Activated T-cell treated with anti-CD3 and anti-CD28 coated beads, Interleukin-2, amount 50 U/mL, for 1 hour (primary cell): Measurements from ENCODE around the gene RPS17.
"Not testable (repeated sequence)": the region's sequence is repeated elsewhere in the genome, so short reads cannot be mapped to it uniquely, and the experiment has no call there.

ENCODE experiments used
- DNase-seq: peaks from one replicate; pipeline ENCODE4 v3.0.0-alpha.2; 2020

Gene RPS17

DNA sequence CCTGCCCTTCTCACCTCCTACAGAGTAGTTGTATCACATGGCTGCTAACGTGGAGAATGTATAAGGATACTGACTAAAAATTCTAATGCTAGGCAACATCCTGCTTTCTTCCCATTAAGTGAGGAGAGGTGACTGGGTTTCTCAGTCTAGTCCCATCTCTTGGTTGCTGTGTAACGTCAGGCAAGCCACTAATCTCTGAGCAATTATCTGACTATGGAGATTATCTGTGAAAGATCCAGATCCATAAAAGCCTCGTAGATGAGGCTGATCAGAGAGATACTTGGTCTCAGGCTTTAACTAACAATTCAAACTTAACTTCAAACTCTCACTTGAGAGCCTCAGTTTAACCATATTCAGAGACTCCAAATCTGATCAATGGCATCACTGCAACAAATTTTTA is 4.7 kb upstream of the RPS17 start:
- DNase-seq = no peak

DNA sequence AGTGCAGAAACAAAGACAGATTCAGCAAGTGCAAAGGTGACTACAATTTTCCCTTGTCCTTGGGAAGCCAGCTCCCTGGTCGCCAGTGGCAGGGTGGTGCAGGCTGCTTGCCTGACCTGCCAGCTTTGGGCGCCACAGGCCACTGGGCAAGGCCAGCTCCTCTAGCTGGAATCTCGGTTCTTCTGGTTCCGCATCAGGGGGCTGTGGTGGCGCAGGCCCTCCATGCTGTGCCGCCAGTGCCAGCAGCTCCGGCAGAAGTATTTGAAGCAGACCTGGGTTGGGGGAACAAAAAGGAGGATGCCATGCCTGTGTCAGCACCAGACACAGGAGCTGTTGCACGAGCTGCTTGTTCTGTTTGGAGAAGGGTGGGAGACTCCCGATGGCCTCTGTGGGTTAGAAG is 4.2 kb upstream of the RPS17 start:
- DNase-seq = no peak

DNA sequence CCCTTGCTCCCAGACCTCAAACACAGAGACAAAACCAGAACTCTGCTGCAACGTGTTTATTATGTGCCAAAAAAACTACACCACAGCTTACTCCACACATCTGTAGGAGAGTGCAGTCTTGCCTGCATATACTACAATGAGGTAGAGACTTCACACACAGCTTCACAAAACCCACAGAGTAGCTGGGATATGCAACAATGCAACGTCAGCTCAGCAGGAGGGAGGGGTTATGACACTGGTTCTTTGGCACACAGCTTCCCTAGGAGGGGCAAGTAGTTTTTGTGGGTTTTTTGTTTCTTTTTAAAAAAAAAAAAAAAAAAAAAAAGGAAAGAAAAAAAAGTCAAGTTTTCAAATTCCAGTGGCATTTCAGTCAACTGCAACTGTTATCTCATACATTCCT is 2.9 kb upstream of the RPS17 start:
- DNase-seq = no peak

DNA sequence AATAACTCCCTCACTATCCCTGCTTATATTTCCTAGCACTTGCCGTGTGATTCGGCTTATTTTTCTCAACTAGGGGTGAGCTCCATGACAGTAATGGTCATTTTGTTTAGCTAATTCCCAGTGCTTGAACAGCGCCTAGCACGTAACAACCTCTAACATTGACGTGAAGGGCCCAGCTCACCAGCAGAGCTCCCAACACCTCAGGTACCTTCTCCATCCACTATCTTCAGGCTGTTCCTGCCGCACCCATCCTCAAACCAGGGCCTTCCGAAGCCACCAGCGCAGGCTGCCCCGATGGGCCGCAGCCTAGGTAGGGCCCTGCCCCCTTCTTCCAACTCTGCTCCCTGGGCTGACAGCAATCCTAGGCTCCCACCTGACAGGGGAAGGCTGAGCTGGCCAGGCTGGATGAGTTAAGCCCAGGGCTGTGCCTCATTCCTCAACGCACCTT is 751 bp upstream of the RPS17 start:
- DNase-seq = no peak

DNA sequence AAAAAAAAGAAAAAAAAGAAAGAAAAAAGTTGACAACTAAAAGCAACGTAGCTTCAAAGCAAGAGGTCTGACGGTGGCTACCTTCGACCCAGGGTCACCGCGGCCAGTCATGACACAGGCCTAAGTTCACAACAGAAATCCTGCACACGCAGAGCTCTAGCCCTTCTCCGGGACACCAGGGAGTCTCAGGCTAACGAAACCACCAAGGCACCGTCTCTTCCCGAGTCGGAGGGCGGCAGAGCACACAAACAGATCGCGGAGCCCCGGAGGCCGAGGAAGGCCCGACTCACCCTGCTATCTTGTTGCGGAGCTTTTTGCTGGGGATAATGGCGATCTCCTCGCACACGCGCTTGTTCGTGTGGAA is 584 bp downstream of the RPS17 start:
- DNase-seq = no peak

DNA sequence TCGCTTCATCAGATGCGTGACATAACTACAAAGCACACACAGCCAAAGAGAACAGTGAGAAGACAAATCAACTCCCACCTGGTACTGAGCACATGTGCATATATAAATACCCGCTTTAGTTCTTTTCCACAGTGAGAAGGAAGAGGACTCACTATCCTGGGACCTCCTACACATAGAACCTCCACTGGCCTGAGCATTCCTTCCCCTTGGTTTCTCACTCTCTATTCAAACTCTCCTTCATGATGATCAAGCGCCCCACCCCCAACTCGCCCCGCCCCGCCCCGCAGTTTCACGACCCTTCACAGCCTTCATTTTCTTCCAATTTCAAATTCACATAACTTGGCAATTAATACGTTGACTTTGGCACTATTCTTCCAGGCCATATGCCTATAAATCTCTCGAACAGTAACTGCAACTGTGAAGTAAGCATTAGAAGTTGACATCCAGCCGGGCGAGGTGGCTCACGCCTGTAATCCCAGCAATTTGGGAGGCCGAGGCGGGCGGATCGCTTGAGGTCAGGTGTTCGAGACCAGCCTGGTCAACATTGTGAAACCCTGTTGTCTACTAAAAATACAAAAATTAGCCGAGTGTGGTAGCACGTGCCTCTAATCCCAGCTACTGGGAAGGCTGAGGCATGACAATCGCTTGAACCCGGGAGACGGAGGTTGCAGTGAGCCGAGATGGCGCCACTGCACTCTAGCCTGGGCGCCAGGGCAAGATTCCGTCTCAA is 1.1 kb downstream of the RPS17 start:
- DNase-seq = no peak

DNA sequence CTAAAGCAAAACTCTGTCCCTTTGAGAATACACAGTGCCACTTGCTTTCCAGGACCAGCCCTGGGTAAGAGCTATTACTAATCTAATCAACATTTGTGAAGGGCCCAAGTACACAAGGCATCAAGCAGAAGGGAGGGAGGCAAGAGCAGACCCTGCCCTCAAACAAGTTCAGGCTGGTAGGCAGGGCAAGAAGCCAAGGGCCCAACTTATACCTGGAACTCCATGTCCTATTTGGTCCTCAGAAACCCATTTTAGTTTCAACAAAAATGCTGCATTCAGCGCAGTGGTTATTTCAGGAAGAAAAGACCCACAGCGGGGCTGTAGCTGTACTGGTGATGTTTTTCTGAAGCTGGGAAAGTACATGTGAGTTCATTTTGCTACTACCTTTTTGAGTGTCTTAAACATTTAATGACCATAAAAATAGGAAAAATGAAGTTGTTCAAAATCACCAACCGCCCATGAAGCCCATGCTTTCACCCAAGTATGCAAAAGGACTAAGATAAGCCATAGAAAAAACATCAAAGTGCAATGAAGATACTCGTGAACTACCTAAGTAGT is 2.8 kb downstream of the RPS17 start:
- no peak for DNase-seq

DNA sequence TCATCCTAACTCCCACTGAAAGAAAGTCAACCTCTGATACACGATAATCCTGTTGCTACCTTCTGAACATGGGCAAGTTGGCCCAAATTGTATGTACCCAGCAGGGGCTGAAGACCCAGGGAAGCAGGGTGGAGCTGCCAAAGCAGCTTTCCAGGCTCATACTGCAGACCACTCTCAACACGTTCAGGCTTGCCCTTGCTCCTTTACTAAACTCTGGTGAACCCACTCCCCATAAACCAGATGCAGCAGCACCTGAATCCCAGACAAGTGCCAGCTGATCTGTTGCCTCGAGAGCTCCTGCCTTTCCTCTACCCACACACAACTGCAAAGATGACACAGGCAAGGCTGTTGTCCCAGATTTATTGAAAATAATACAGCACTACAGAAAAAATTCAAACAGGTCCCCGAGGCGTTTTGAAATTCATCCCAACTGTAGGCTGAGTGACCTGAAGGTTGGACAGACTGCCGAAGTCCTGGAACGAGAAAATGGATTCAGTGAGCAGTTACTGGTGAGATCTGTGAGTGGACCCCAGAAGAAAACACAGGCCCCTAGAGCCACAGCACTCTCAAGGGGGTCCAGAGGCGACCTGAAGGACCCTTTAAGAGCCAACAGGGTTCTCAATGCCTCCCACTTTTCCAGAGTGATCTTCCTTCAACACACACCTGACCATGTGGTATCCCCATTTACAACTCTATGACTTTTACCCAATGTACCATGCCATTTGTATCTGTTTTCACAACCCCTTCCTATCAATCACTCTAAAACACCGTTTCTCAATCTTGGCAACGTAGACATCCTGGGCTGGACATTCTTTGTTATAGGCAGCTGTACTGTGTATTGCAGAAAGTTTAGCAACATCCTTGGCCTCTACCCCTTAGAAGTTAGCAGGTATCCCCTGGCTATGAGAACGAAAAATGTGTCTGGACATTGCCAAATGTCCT is 3.6 kb downstream of the RPS17 start:
- no peak for DNase-seq

DNA sequence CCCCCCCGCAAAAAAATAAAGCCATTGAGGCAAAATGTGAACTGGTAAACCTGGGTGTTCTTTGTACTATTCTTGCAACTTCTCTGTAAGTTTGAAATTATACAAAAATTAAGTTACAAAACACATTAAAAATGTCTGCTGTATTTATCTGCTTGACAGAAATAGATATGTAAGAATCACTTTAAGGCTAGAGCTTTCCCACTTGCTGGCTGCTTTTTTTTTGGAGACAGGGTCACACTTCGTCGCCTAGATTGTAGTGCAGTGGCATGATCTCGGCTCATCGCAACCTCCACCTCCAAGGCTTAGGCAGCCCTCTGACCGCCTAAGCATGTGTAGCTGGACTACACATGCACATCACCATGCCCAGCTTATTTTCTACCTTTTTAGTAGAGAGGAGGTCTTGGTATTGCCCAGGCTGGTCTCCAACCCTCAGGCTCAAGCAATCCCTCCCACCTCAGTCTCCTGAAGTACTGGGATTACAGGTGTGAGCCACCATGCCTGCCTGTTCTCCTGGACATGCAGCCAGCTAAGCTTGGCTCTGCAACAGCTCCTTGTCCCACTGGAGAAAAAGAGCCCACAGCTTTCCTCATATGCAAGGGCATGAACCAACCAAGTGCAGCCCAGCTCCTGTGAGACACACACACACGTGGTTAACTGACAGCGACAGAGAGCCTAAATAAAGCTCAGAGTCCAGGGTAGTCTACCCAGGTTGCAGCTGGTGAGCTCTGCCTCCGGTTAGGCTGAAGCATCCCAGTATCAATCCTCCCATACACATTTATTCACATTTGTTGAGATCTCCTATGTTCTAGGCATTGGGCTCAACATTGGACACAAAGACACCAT is 4.5 kb downstream of the RPS17 start:
- DNase-seq = no peak

DNA sequence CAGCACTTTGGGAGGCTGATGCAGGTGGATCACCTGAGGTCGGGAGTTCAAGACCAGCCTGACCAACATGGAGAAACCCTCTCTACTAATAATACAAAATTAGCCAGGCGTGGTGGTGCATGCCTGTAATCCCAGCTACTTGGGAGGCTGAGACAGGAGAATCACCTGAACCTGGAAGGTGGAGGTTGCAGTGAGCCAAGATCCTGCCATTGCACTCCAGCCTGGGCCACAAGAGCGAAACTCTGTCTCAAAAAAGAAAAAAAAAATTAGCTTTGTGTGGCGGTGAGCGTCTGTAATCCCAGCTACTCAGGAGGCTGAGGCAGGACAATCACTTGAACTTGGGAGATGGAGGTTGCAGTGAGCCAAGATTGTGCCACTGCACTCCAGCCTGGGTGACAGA is 5.1 kb downstream of the RPS17 start:
- not testable (repeated sequence) for DNase-seq

DNA sequence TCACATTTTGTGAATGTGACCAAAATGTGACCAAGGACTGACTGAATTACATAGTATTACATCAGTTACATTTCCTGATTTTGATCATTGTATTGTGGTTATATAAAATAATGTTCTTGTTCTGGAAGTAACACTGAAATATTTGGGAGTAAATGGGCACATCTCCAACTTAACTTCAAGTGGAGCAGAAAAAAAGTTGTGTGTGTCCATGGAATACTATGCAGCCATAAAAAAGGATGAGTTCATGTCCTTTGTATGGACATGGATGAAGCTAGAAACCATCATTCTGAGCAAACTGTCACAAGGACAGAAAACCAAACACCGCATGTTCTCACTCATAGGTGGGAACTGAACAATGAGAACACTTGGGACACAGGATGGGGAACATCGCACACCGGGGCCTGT is 5.8 kb downstream of the RPS17 start:
- DNase-seq = not testable (repeated sequence)

DNA sequence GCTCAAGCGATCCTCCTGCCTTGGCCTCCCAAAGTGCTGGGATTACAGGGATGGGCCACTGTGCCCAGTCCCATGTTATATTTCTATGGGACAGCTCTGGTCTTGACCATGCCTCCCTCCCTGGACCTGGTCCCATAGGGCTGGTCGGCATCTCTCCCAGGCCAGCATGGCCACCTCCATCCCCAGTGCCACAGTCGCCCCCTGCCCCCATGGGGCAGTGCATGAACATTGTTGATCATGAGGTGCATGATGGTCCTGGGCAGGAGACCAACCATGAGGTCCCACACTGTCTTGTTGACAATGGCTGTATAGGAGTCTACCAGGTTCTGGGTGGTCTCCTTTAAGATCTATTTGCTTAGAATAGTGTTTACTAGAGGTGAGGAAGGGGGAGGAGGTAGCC is 6.5 kb downstream of the RPS17 start:
- DNase-seq = no peak

DNA sequence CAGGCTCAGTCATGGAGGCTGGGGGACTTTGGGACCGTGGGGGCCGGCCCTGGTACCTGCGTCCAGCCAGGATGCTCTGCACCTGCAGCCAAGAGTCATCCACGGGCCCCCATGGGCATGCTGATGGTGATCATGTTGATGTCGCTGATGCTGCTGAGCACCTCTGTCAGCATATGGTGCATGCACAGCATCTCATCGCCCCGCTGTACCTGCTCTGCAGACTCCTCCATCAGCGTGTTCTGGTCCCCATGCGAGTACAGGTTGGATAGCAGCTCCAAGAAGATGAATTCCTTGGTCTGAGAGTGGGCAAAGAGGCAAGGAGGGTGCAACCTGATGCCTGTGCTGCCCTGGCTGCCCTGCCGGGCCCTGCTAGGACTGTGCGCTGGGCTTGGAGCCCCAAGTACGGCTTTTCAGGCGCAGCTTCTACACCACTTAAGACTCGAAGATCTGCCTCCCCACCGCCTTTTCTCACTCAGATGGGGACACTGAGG is 7.2 kb downstream of the RPS17 start:
- no peak for DNase-seq

DNA sequence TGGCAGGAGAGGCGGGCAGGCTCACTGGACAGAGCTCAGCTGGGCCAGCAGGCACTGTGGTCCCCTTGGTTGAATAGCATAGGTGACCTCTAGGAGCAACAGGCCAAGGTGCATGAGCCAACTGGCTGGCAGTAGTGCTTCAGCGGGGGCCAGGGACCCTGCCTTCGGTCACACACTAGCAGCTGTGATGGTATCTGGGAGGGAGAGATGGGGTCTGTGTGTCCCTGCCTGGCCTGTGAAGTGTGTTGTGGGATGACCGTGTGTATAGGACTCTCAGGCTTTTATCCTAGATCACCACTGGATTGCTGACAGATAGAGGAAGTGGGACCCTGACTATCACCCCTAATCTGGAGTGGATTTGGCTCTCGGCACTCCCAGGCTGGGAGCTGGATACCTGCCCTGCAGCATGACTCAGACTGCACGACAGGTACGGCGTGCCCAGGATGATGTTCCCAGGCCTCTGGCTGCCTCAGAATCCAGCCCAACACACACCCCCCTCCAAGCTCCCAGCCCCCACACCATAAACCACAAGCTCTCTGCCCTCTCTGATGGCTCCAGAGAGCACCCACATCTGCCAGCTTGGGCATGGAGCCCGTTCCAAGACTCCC is 7.8 kb downstream of the RPS17 start:
- no peak for DNase-seq

DNA sequence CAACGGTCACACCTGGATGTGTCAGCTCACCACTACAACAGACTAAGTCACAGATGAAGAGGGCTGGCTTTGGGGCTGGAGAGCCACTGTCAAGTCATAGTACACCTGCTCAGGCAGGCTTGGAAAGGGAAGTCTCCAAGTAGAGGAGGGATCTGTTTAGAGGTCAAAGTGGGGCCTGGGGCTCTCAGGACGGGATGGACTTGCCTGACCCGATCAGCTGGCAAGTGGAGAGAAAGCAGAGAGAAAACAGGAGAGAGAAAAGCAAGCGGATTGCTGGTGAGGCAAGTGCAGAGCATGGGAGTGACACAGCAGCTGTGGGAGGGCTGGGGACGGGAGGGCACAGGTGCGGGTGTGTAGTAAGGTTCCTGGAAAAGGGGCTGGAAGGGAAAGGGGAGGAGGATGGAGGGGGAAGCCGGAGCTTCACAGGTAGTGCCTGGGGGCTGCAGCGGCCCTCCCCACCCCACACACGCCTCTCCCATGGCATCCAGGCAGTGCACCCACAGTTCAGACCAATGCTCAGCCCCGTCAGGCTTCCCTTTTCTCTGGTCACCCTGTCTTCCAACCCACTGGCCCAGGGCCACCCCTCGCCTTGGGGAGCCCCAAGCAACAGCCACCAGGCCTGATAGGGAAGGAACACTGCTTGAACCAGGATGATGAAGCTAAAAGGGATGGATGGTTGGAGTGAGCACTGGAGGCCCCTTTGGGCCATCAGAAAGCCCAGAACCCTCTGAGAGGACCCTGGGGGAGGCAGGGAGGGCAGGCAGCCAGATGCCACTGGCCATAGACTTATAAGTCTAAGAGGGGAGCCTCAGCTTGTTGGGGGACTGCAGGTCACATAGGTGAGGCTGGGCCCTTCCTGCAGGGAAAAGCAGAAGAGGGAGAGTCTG is 8.5 kb downstream of the RPS17 start:
- DNase-seq = no peak

DNA sequence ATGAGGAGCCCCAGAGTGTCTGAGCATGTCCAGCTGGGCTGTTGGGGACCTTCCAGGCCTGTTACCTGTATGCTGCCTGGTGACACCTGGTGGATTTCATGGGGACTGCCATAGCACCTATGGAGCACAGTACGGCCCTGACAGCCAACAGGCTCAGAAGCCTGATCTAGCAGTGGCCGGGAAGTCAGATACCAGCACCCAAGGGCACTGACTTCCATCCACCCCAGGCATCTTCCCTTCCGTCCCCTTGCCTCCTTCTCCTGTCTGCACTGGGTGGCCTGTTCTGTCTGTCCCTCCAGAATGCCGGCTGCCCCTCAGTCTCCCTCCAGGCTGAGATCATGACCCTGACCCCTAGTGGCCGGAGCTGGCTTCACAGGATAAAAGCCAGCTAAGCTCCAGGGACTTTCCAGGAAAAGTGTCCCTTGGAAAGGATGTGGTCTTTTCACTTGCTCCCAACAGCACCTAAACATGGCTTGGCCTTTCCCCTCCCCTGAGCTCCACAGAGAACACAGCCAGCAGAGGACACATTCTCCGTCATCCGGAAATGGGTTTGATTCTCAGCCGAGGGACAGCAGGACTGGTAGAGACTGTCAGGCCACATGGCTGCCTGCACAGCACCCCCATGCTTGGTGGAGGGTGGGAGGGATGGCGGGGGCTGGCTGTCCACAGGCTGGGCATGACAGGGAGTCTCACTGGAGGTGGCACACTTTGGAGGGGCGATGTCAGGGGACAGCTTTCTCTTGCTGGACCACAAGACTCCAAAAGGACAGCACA is 9.5 kb downstream of the RPS17 start:
- DNase-seq = peak; percentile 77

DNA sequence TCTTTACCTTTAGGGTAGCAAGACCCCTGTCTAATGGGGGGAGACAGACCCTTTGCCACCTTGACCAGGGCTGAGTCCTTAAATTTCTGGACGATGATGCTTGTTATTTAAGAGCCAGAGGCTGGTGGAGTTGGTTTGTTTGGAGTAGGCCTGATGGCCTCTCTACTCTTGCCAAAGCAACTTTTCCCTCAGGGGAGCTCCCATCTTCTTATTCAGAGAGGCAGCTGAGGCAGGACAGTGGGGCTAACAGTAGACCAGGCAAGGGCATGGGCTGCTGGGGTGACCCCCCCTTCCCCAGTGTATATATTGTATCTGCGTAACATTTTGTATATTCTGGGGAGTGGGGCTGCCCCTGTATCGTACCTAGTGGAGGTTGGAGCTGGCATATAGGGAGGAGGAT is 10.3 kb downstream of the RPS17 start:
- DNase-seq = no peak

DNA sequence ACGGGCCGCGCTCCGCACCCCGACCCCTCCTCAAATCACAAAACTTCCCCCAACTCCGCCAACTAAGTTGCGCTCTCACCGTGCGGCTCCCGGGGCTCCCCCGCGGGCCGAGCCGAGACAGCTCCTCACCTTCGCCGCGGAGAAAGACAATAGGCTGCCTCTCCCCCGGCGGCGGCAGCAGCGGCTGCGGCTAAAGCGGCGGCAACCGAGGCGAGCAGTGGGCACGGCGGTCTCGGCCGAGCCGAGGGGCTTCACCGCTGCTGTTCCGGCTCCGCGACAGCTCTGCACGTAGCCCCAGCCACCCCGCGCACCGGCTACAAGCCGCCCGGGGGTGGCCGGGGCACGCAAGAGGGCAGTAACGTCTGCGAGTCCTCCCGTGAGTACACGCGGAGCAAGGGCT is 26.7 kb downstream of the RPS17 start:
- DNase-seq = not testable (repeated sequence)

DNA sequence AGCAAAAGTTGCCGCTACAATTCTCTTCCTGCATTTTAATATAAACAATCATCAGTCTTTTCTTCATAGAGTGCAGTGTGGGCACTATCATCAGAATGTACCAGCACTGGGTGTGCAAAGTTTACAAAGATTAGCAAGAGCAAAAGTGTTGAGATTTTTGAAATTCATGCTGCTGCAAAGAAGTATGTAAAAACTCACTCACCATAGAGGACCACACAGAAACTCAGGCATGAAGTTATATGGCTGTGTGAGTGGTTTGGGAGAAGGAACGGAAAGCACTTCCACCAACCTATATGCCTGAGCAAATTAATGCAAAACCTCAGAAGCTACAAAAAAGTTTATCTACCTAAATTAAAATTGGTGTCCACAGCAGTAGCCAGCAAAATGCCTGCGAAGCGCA is 32.6 kb downstream of the RPS17 start:
- DNase-seq = not testable (repeated sequence)

DNA sequence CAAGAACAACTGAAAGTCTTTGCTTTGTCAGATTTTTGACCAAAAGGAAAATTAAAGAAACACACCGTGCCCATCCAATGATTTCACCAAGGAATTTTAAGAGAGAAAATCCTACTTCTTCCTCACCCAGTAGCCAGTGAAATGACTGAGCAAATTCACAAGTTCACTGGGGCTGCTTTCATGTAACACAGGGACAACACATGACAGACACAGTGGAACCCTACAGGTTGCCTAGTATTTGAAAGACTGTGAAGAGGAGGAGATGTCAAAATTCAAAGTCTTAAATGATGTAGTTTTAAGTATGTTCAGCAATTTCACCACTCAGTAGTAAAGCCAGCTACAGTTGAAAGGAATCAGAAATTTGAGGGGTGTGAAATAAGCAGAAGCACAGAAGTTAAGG is 33.2 kb downstream of the RPS17 start:
- DNase-seq = not testable (repeated sequence)
